SK-N-SH (cell line): ENCODE data around the gene FAM171A2. TPM values are rescaled to one million over a fixed set of nuclear protein-coding genes. Genes with fewer than 3 reads are reported as not detected.

Experiments used
- CTCF ChIA-PET: fragments of 300-600, 350-600 bp; formaldehyde crosslinking; extraction: SDS; loops from one replicate; lab custom pipeline; 2021; lab: Yijun Ruan, JAX
- POLR2A ChIA-PET: fragments of 350-600 bp; sonication (Branson Sonifier 250); formaldehyde crosslinking; extraction: SDS; loops from one replicate; lab custom pipeline; 2020; ENCODE audit warnings: antibody characterized with exemption, inconsistent platforms; lab: Yijun Ruan, JAX
- DNase-seq: peaks from one replicate; pipeline ENCODE4 v3.0.0; 2012
- H2AFZ ChIP-seq: fragments of 200-600 bp; sonication (generic); 2 replicates; pipeline ENCODE4 v1.8.1; 2016; ENCODE audit warnings: antibody characterized with exemption, mild to moderate bottlenecking, low read depth
- H3F3A ChIP-seq: fragments of 200-600 bp; sonication (generic); replicated peaks from 2 replicates; pipeline ENCODE3; 2016; ENCODE audit warnings: antibody characterized with exemption, mild to moderate bottlenecking; ENCODE audit not compliant: insufficient read depth
- H3K27ac ChIP-seq, 2 experiments: fragments of 200-500 bp in 1 of 2; fragments of 200-600 bp in 1 of 2; sonication (Bioruptor generic) in 1 of 2; sonication (generic), shearing (Covaris generic) in 1 of 2; 2 replicates each; pipeline versions ENCODE4 v1.5.1 to v1.6.1; 2014 to 2016; ENCODE audit warnings: low read depth in 2 of 2, inconsistent platforms in 1 of 2, low read length in 1 of 2, mild to moderate bottlenecking in 1 of 2, mixed read lengths in 1 of 2
- H3K27me3 ChIP-seq: fragments of 200-600 bp; sonication (generic), shearing (Covaris generic); 2 replicates; pipeline ENCODE4 v1.6.1; 2016; ENCODE audit warnings: mixed run types; ENCODE audit not compliant: insufficient read depth
- H3K36me3 ChIP-seq, 2 experiments: fragments of 200-500 bp in 1 of 2; fragments of 200-600 bp in 1 of 2; sonication (Bioruptor generic) in 1 of 2; sonication (generic) in 1 of 2; replicated peaks in 1 of 2; 2 replicates each; pipeline versions ENCODE3 to v1.5.1; 2014 to 2016; ENCODE audit warnings: low read length in 1 of 2, mild to moderate bottlenecking in 1 of 2; ENCODE audit not compliant: insufficient read depth in 2 of 2, control insufficient read depth in 1 of 2
- H3K4me1 ChIP-seq, 2 experiments: fragments of 200-500 bp in 1 of 2; fragments of 200-600 bp in 1 of 2; sonication (Bioruptor generic) in 1 of 2; sonication (generic), shearing (Covaris generic) in 1 of 2; 2 replicates each; pipeline versions ENCODE4 v1.5.1 to v1.6.1; 2014 to 2016; ENCODE audit warnings: low read depth in 1 of 2, low read length in 1 of 2, mixed run types in 1 of 2; ENCODE audit not compliant: insufficient read depth in 2 of 2, control insufficient read depth in 1 of 2
- H3K4me2 ChIP-seq: fragments of 200-600 bp; sonication (generic), shearing (Covaris generic); 2 replicates; pipeline ENCODE4 v1.6.1; 2017; ENCODE audit warnings: mixed run types
- H3K4me3 ChIP-seq, 2 experiments: fragments of 200-500 bp in 1 of 2; fragments of 200-600 bp in 1 of 2; sonication (Bioruptor generic) in 1 of 2; sonication (generic), shearing (Covaris generic) in 1 of 2; 2 replicates each; pipeline versions ENCODE4 v1.5.1 to v1.8.1; 2014 to 2016; ENCODE audit warnings: low read depth in 2 of 2, inconsistent platforms in 1 of 2, low read length in 1 of 2, mild to moderate bottlenecking in 1 of 2, mixed read lengths in 1 of 2, moderate library complexity in 1 of 2
- H3K79me2 ChIP-seq: fragments of 200-600 bp; sonication (generic); 2 replicates; pipeline ENCODE4 v1.8.1; 2017; ENCODE audit warnings: mild to moderate bottlenecking; ENCODE audit not compliant: insufficient read depth
- H3K9ac ChIP-seq: fragments of 200-600 bp; sonication (generic); 2 replicates; pipeline ENCODE4 v1.6.1; 2017; ENCODE audit warnings: mixed run types
- H3K9me2 ChIP-seq: fragments of 200-600 bp; sonication (generic); 2 replicates; pipeline ENCODE4 v1.6.1; 2017; ENCODE audit warnings: mixed run types
- H3K9me3 ChIP-seq: fragments of 200-600 bp; sonication (generic); 2 replicates; pipeline ENCODE4 v1.6.1; 2017; ENCODE audit warnings: mixed run types, mild to moderate bottlenecking, moderate library complexity
- H4K20me1 ChIP-seq: fragments of 200-600 bp; sonication (generic); 2 replicates; pipeline ENCODE4 v1.6.1; 2017; ENCODE audit warnings: mild to moderate bottlenecking, mixed run types; ENCODE audit not compliant: insufficient read depth
- ELF1 ChIP-seq: IDR thresholded peaks from 2 replicates; pipeline ENCODE4 v1.4.0; 2012
- EZH2phosphoT487 ChIP-seq: fragments of 200-600 bp; sonication (generic); IDR thresholded peaks from 2 replicates; pipeline ENCODE4 v1.6.1; 2017; ENCODE audit warnings: low read depth, mixed run types, mild to moderate bottlenecking, antibody characterized with exemption, moderate library complexity, borderline replicate concordance
- FOXJ3 ChIP-seq: sonication (generic); formaldehyde crosslinking; IDR thresholded peaks from 2 replicates; pipeline ENCODE4 v1.5.1; 2020; ENCODE audit warnings: mild to moderate bottlenecking, missing genetic modification reagents
- FOXM1 ChIP-seq: IDR thresholded peaks from 2 replicates; pipeline ENCODE4 v1.4.0; 2012; ENCODE audit warnings: low read depth, mild to moderate bottlenecking
- GATA2 ChIP-seq: sonication (generic); formaldehyde crosslinking; IDR thresholded peaks from 2 replicates; pipeline ENCODE4 v1.5.0; 2020; ENCODE audit warnings: mild to moderate bottlenecking, missing genetic modification reagents
- JUND ChIP-seq: IDR thresholded peaks from 2 replicates; pipeline ENCODE4 v1.4.0; 2012
- MEF2A ChIP-seq: IDR thresholded peaks from 2 replicates; pipeline ENCODE4 v1.4.0; 2012; ENCODE audit warnings: low read depth, borderline replicate concordance
- MXI1 ChIP-seq: IDR thresholded peaks from 2 replicates; pipeline ENCODE4 v1.6.1; 2012; ENCODE audit warnings: mild to moderate bottlenecking, low read depth, low read length, improper control_type of control experiment
- NRF1 ChIP-seq: IDR thresholded peaks from 2 replicates; pipeline ENCODE4 v1.6.1; 2012; ENCODE audit warnings: low read depth, mild to moderate bottlenecking, low read length
- POLR2AphosphoS5 ChIP-seq: IDR thresholded peaks from 2 replicates; pipeline ENCODE4 v1.6.1; 2012; ENCODE audit warnings: low read depth, low read length
- RAD21 ChIP-seq: IDR thresholded peaks from 2 replicates; pipeline ENCODE4 v1.6.1; 2012; ENCODE audit warnings: mild to moderate bottlenecking, low read length
- RCOR1 ChIP-seq: fragments of 150-350 bp; IDR thresholded peaks from 2 replicates; pipeline ENCODE4 v1.6.1; 2017; ENCODE audit warnings: antibody characterized with exemption, low read length
- SMC3 ChIP-seq: IDR thresholded peaks from 2 replicates; pipeline ENCODE4 v1.6.1; 2012; ENCODE audit warnings: low read depth, low read length, improper control_type of control experiment
- TEAD4 ChIP-seq: IDR thresholded peaks from 2 replicates; pipeline ENCODE4 v1.4.0; 2012; ENCODE audit warnings: mild to moderate bottlenecking, borderline replicate concordance; ENCODE audit not compliant: insufficient read depth
- YY1 ChIP-seq: IDR thresholded peaks from 2 replicates; pipeline ENCODE4 v1.4.0; 2012; ENCODE audit warnings: low read depth, mild to moderate bottlenecking
- WGBS: methylation state at CpG from one replicate; pipeline ENCODE4 v1.1.6; 2017; ENCODE audit warnings: low lambda C conversion rate; 5-methylcytosine and 5-hydroxymethylcytosine counted together
- polyA plus RNA-seq, 3 experiments: library from polyadenylated mRNA; depleted of rRNA; stranded (reverse); fragments of >200 nt; gene quantifications; 2 replicates each; pipeline ENCODE4 v1.2.3, GENCODE V29; 2012
- TF ChIP-seq, protein P1 (sequence below): IDR thresholded peaks from 2 replicates; pipeline ENCODE4 v1.4.0; 2012; ENCODE audit warnings: low read depth
- TF ChIP-seq, protein P2 (sequence below): IDR thresholded peaks from 2 replicates; pipeline ENCODE4 v1.4.0; 2012; ENCODE audit warnings: low read depth, borderline replicate concordance
- TF ChIP-seq, protein P3 (sequence below): IDR thresholded peaks from 2 replicates; pipeline ENCODE4 v1.4.0; 2012; ENCODE audit warnings: low read depth, borderline replicate concordance
- TF ChIP-seq, protein P4 (sequence below): fragments of 200-600 bp; sonication (generic); IDR thresholded peaks from 2 replicates; pipeline ENCODE4 v1.6.1; 2017; ENCODE audit warnings: antibody characterized with exemption, mild to moderate bottlenecking, moderate library complexity
- TF ChIP-seq, protein P5 (sequence below): IDR thresholded peaks from 2 replicates; pipeline ENCODE4 v1.6.1; 2012; ENCODE audit warnings: mild to moderate bottlenecking, low read depth, low read length, moderate library complexity

FAM171A2 gene
- polyA plus RNA-seq, 1 of the 3 experiments (the other 2 are of a cell fraction): 4.9 TPM

DNA sequence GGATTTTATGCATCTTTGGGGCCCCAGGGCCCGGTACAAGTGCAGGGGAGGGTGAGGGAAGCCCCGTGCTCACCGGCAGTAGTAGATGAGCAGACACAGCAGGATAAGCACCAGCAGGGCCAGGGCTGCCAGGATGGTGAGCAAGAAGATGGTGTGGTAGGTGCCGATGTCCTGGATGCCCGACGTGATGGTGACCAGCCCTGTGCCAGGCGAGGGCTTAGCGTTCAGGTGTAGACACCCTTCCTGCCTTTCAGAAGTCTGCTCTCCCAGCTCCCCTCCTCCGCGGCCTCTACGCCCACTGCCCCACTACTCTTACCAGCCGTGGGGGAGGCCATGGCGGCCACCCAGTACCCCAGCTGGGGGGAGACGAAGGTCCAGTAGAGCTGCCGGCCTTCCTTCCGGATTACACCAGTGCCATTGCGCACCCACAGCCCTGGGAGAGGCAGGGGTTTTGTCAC is 8.0 kb downstream of the FAM171A2 start:
- WGBS: 95% methylated on average over 17 of the region's 17 CpGs
- Histone ChIP-seq H3K27me3 (no peaks in the 10 kb centered on the region), H3K4me2 (no peak overlapping the region), H3K27ac (no peak overlapping the region), H3K9me3 (no peaks in the 10 kb centered on the region), H3K79me2 (no peaks in the 10 kb centered on the region), H3F3A (no peaks in the 10 kb centered on the region), H3K36me3 (peaks cover 0 to 26% of the 10 kb centered on the region in 2 experiments), H3K9me2 (no peaks in the 10 kb centered on the region), H3K4me3 (no peak overlapping the region), H3K4me1 (peaks cover 0 to under 1% of the 10 kb centered on the region in 2 experiments; a peak in 1 of 4 replicates), H4K20me1 (peaks cover under 1% of the 10 kb centered on the region; the same call in 1 of the 2 replicates), H3K9ac (no peak overlapping the region), H2AFZ (no peak overlapping the region)
- DNase-seq: no peak
- ChIA-PET CTCF (interaction anchor here (0.7 to 1.2 kb wide), 2 partner anchors 23 to 24 kb away, joined by 3 to 4 read pairs; no protein-coding TSS in a partner anchor), POLR2A (no interaction called here)
- TF ChIP-seq MXI1: no peak
- TF ChIP-seq, protein P1, sequence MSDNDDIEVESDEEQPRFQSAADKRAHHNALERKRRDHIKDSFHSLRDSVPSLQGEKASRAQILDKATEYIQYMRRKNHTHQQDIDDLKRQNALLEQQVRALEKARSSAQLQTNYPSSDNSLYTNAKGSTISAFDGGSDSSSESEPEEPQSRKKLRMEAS: no peak
- TF ChIP-seq, protein P2, sequence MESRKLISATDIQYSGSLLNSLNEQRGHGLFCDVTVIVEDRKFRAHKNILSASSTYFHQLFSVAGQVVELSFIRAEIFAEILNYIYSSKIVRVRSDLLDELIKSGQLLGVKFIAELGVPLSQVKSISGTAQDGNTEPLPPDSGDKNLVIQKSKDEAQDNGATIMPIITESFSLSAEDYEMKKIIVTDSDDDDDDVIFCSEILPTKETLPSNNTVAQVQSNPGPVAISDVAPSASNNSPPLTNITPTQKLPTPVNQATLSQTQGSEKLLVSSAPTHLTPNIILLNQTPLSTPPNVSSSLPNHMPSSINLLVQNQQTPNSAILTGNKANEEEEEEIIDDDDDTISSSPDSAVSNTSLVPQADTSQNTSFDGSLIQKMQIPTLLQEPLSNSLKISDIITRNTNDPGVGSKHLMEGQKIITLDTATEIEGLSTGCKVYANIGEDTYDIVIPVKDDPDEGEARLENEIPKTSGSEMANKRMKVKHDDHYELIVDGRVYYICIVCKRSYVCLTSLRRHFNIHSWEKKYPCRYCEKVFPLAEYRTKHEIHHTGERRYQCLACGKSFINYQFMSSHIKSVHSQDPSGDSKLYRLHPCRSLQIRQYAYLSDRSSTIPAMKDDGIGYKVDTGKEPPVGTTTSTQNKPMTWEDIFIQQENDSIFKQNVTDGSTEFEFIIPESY: no peak
- no peak for TF ChIP-seq YY1
- no peak for TF ChIP-seq ELF1
- TF ChIP-seq GATA2: no peak
- no peak for TF ChIP-seq SMC3
- no peak for TF ChIP-seq EZH2phosphoT487
- TF ChIP-seq, protein P3, sequence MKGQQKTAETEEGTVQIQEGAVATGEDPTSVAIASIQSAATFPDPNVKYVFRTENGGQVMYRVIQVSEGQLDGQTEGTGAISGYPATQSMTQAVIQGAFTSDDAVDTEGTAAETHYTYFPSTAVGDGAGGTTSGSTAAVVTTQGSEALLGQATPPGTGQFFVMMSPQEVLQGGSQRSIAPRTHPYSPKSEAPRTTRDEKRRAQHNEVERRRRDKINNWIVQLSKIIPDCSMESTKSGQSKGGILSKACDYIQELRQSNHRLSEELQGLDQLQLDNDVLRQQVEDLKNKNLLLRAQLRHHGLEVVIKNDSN: no peak
- no peak for TF ChIP-seq FOXM1
- no peak for TF ChIP-seq FOXJ3 (CRISPR knock-in tag)
- TF ChIP-seq MEF2A: no peak
- no peak for TF ChIP-seq JUND
- TF ChIP-seq, protein P4, sequence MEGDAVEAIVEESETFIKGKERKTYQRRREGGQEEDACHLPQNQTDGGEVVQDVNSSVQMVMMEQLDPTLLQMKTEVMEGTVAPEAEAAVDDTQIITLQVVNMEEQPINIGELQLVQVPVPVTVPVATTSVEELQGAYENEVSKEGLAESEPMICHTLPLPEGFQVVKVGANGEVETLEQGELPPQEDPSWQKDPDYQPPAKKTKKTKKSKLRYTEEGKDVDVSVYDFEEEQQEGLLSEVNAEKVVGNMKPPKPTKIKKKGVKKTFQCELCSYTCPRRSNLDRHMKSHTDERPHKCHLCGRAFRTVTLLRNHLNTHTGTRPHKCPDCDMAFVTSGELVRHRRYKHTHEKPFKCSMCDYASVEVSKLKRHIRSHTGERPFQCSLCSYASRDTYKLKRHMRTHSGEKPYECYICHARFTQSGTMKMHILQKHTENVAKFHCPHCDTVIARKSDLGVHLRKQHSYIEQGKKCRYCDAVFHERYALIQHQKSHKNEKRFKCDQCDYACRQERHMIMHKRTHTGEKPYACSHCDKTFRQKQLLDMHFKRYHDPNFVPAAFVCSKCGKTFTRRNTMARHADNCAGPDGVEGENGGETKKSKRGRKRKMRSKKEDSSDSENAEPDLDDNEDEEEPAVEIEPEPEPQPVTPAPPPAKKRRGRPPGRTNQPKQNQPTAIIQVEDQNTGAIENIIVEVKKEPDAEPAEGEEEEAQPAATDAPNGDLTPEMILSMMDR: no peak
- TF ChIP-seq RAD21: no peak
- TF ChIP-seq POLR2AphosphoS5: no peak
- TF ChIP-seq TEAD4: no peak
- no peak for TF ChIP-seq RCOR1
- TF ChIP-seq, protein P5, sequence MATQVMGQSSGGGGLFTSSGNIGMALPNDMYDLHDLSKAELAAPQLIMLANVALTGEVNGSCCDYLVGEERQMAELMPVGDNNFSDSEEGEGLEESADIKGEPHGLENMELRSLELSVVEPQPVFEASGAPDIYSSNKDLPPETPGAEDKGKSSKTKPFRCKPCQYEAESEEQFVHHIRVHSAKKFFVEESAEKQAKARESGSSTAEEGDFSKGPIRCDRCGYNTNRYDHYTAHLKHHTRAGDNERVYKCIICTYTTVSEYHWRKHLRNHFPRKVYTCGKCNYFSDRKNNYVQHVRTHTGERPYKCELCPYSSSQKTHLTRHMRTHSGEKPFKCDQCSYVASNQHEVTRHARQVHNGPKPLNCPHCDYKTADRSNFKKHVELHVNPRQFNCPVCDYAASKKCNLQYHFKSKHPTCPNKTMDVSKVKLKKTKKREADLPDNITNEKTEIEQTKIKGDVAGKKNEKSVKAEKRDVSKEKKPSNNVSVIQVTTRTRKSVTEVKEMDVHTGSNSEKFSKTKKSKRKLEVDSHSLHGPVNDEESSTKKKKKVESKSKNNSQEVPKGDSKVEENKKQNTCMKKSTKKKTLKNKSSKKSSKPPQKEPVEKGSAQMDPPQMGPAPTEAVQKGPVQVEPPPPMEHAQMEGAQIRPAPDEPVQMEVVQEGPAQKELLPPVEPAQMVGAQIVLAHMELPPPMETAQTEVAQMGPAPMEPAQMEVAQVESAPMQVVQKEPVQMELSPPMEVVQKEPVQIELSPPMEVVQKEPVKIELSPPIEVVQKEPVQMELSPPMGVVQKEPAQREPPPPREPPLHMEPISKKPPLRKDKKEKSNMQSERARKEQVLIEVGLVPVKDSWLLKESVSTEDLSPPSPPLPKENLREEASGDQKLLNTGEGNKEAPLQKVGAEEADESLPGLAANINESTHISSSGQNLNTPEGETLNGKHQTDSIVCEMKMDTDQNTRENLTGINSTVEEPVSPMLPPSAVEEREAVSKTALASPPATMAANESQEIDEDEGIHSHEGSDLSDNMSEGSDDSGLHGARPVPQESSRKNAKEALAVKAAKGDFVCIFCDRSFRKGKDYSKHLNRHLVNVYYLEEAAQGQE: no peak
- TF ChIP-seq NRF1: no peak
